HFF-Myc (cell line): ENCODE measurements around the gene RNF215.

Experiments
- DNase-seq: peaks from one replicate; pipeline ENCODE4 v3.0.0-alpha.2; 2011; ENCODE audit warnings: low read depth; ENCODE audit errors: extremely low read depth
- H3K4me3 ChIP-seq: replicated peaks from 2 replicates; pipeline ENCODE4 v1.5.1; 2011; ENCODE audit warnings: low read depth, mild to moderate bottlenecking, control low read depth, low read length
- CTCF ChIP-seq: IDR thresholded peaks from 2 replicates; pipeline ENCODE4 v1.5.1; 2012; ENCODE audit warnings: mild to moderate bottlenecking, low read depth, low read length, control low read depth; ENCODE audit errors: missing control alignments

The RNF215 gene

GRCh38 chr22:30421695-30422480 is 34.7 kb upstream of the RNF215 start:
- H3K4me3 ChIP-seq: peak overlapping the region; percentile 66
- no peak for DNase-seq
- no peak for TF ChIP-seq CTCF

- no peak for DNase-seq
- no peak for TF ChIP-seq CTCF
- no peak overlapping the region for H3K4me3 ChIP-seq
These were observed 33.3 kb upstream of the RNF215 start for GRCh38 chr22:30420347-30421125.

- no peak for TF ChIP-seq CTCF
- no peak for DNase-seq
- no peak overlapping the region for H3K4me3 ChIP-seq
These were observed 29.6 kb upstream of the RNF215 start for GRCh38 chr22:30416837-30417236.

GRCh38 chr22:30416403-30416802 is 29.2 kb upstream of the RNF215 start:
- H3K4me3 ChIP-seq: no peak overlapping the region
- no peak for DNase-seq
- no peak for TF ChIP-seq CTCF

DNA sequence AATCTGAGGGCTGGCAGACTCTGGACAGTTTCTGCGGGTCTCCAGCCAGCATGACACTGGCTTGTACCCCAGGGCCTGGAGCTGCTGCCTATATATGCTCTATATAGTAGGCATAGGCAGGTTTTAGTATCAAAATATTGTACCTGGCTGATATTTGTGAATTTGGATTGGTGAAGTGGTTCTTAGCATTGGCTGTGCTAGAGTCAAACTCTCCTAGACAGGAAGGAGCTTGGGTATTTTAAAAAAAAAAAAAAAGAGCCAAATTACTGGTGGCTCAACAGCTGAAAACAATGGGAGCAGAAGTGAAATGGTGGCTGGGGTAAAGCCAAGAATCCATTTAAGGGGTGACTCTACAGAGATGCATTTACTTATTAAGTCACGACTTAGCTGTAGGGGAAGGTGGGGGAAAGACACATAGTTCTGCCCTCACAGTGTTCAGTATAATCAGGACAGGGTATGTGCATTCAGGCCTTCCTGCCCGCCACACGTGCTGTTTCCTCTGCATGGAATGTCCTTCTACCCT is 27.4 kb upstream of the RNF215 start:
- TF ChIP-seq CTCF: no peak
- no peak for DNase-seq
- no peak overlapping the region for H3K4me3 ChIP-seq

GRCh38 chr22:30413745-30414524 is 26.7 kb upstream of the RNF215 start:
- TF ChIP-seq CTCF: no peak
- H3K4me3 ChIP-seq: no peak overlapping the region
- no peak for DNase-seq
